Ammon's horn (tissue), 1 donor: ENCODE results near the gene DACH2.
A peak's percentile ranks its signal among the peaks of the same experiment; 100 is the strongest.
"Not testable (repeated sequence)": the region's sequence is repeated elsewhere in the genome, so short reads cannot be mapped to it uniquely, and the experiment has no call there.

Experiments used
- DNase-seq: peaks from one replicate; pipeline ENCODE4 v3.0.0-alpha.2; 2016; ENCODE audit warnings: low spot score

Gene DACH2

DNA sequence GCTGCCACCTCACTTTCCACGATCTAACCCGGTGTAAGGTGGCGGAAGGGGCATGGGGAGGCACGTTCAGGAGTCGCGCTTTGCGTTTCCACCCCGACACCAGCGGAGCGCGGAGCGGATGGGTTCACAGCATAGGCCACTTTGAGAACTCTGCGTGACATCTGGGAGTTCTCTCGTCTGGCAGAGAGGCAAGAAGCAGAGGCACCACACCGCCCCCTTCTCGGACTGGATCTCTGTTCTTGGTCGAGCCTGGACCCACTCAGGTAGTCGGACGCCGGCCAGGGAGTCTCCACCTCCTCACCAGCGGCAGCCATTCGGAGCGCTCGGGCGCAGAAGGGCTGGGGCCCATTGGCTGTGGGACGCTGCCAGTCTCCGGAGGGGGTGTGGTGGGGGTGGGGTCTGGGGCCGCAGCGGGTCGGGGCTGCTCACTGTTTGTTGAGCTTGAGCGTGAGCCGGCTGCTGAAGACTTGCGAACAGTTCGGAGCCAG, at the start of gene DACH2:
Gene DACH2, plus strand, starts transcription at position 428 of the 488 bp plus-strand sequence.
- DNase-seq = peak; percentile 80

DNA sequence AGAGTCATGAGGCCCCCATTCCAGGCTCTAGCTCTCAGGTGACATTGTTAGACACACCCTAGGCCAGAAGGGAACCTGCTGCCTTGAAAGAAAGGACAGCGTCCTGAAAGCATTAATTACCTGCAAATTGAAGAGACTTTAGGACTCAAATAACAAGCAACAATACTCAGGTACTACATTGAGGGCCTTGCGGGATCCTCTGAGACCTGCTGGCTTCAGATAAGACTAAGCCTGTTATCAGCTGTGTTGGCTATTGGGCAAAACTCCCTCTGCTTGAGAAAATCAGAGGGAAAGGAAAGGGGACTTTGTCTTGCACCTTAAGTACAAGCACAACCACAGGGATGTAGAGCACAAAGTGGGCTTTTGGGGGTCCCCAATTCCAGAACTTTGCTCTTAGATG, 45.9 kb upstream of the DACH2 start:
- no peak for DNase-seq

DNA sequence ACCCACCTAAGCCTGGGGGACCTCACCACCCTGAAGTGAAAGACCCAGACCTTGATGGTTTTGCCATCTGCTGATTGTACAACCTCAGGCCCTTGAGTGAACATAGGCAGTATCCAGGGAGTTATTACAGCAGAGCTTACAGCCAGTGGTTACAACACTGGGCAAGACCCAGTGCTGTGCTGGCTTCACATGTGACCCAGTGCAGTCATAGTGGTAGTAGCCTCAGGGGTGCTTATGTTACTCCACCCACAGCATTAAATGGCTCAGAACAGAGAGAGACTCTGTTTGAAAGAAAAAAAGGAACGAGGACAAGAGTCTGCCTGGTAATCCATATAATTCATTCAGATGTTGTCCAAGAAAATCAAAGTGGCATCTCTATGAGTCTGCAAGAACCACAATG, 45.2 kb upstream of the DACH2 start:
- no peak for DNase-seq

DNA sequence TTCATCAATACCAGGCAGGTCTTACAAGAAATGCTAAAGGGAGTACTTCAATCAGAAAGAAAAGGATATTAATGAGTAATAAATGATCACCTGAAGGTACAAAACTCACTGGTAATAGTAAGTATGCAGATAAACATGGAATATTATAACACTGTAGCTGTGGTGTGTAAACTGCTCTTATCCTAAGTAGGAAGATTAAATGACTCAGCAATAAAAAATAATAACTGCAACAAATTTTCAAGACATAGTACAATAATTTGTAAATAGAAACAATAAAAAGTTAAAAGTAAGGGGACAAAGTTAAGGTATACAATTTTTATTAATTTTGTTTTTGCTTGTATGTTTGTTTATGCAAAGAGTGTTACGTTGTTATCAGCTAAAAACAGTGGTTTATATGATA, 43.7 kb upstream of the DACH2 start:
- DNase-seq = no peak

DNA sequence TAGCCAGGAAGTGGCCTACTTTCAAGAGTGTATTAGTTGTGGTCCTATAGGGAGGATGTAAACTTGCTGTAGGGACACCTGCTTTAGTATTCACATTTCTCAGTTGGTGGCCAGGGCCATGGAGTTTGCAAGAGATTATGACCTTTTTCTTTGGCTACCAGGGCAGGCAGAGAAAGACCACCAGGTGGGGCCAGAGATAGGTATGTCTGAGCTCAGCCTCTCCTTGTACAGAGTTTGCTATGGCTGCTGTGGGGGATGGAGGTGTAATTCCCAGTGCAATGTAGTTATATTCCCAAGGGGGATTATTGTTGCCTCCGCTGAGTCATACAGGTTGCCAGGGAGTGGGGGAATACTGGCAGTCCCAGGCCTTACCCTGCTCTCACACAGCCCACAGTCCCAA, 26.3 kb upstream of the DACH2 start:
- no peak for DNase-seq

DNA sequence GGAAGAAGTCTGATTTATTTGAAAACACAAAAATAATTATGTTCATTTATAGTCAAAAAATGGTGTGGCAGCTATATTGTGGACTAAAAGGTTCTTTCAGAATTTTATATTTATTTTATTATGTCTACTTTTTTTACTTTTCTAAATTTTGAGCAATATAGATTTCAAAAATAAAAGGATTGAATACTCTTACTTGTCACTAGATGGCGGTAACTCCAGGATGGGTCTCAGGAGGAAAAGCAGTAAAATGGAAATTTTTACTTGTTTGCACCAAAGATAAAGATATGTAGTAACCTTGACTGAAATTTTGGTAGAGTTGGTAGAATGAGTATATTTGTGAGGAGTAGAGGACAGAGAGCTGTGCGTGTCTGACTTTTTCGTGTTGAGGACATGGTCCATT, 14.5 kb upstream of the DACH2 start:
- DNase-seq = peak; percentile 22

DNA sequence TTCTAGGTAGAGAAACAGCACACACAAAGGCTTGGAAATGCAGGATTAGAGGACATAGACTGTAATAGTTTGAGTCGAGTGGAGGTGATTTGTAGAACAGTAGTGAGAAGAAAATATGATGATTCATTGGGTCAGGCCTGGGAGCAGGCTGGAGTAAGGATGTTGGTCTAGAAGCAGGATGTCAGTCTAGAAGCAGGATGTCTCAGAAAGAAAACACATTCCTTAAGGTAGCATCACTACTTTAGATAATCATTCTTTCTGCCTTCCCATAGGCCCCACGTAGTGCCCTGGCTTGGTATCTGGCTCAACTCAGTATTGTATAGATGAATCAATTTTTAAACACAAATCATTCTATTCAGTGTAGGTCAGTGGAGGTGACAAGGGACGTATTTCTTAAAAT, 11.2 kb upstream of the DACH2 start:
- no peak for DNase-seq

DNA sequence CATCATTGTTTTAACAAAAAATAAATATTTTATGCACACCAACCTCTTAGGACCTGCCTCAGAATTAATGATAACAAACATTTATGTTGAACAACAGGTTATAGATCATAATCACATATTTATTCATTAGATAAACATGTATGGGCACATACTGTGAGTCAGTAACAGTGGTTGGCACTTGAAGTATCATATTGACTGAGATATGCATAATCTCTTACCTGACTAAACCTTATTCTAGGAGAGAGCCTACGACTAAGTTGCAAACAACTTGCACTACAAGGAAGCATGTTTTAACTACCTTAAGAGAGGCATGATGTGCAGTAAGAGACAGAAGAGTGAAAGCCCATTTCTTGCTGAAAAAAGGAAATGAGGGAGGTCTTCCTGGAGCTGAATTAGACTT, 6.5 kb upstream of the DACH2 start:
- DNase-seq = no peak

DNA sequence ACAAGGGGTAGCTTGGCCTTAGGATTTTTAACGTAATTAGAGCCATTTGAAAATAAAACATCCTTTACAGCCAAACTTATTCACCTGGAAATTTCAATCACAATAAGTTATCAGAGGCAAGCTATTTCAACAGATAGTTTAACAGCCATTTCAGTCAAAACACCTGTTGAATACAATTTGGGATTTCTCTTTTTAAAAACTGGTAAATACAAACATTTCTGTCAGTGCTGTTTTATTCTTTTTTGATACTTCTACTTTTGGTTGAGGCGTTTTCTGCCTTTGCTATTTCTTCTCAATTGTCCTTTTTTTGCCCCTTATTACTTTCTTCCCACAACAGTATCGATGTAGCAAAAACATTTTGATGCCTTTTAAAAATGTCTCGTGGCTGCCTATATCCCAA, 2.1 kb upstream of the DACH2 start:
- DNase-seq = no peak

DNA sequence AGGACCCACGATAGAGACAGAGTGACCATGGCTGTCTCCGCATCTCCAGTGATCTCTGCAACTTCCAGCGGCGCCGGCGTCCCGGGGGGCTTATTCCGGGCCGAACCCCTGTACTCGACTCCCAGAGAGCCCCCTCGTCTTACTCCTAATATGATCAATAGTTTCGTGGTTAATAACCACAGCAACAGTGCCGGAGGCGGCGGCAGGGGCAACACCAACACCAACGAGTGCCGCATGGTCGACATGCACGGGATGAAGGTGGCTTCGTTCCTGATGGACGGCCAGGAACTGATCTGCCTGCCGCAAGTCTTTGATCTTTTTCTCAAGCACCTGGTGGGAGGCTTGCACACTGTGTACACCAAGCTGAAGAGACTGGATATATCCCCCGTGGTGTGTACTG, 343 bp downstream of the DACH2 start:
- no peak for DNase-seq

DNA sequence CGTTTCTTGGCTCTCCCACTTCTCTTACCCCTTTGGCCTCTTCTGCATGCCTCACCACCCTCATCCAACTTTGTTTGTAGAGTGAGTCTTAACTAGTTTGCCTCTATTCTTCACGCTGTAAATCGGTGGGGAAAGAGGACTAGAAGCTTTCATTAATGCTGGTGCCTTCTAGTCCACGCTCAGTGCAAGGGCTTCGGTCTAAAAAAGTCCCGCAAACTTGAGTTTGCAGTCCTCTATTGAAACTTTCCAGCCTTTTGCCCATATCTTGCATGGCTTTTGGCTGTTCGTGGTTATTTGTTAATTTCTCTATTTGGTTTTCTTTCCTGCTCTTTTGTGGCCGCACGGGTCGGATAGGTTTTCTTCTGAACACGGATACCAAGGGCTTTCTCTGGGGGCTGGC, 868 bp downstream of the DACH2 start:
- DNase-seq = no peak

DNA sequence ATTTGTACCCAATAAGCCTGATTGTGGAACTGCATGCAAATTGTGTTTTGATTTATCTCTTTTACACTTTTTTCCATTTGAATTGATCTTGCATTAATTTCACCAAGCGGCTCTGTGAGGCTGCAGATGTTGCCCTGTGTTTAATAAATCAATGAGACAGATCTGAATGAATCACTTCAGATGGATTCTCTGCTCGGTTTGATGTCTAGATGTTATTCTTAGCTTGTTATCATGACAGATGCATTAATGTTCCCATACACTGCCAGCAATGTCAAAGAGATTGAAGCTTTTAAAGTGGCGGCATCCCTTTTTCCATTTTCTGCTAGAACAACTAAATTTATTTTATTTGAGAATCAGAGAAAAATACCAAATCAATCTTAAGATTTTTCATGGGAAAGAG, 6.3 kb downstream of the DACH2 start:
- DNase-seq = no peak

DNA sequence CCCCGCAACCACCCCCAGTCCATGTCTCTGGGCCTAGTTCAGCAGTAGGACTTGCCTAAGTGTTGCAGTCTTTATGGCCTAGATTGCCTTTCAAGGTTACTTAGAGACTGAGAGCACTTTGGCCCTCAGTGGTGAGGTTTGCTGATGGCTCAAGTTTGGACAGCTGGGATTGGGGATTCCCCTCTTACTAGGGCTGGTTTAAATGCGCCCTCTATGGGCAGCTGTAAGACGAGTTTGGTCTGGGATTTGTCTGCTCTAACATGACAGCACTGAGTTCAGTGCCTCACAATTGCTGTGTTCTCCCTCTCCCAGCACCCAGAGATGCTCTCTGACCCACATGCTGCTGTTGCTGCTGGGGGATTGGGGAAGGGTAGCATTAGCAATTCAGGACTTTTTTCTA, 23.1 kb downstream of the DACH2 start:
- peak; percentile 2 for DNase-seq

DNA sequence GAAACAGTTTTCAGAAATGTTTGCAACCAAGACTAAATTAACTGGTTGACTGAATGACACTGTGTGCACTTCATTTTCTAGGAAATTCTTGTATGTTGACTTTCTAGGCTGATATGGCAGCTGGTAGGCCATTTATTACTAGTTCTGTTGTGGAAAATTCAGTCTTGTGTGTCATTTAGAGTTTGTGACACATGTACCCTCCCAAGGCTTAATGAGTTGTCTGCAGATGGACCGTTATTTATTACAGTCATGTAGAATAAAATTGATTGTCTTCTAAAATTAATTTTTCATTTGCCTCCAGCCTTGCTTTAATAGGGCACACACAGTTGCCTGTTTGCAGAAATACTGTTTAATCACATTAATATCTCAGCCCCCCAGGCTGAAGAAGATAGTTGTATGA, 30.7 kb downstream of the DACH2 start:
- DNase-seq = no peak

DNA sequence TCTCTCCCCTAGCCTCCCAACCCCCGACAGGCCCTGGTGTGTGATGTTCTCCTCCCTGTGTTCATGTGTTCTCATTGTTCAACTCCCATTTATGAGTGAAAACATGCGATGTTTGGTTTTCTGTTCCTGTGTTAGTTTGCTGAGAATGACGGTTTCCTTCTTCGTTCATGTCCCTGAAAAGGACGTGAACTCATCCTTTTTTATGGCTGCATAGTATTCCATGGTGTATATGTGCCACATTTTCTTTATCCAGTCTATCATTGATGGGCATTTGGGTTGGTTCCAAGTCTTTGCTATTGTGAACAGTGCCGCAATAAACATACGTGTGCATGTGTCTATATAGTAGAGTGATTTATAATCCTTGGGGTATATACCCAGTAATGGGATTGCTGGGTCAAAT, 33.1 kb downstream of the DACH2 start:
- DNase-seq = not testable (repeated sequence)

DNA sequence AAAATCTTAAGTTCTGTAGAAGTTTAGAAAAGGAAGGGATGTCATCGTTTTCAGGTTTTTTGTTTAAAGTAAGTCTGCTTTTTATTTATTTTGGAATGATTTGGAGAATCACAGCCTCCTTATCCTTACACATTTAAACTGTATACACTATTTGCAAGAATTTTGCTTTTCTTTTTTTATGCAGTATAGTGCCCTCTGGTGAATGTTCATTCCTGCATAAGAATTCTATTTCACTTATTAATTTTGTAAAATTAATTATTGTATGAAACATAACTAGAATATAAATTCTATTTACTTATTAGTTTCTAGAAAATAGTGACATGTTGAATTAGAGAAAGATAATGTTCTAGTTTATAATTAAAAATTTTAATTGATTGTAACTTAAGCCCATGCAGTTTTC, 44.6 kb downstream of the DACH2 start:
- no peak for DNase-seq

DNA sequence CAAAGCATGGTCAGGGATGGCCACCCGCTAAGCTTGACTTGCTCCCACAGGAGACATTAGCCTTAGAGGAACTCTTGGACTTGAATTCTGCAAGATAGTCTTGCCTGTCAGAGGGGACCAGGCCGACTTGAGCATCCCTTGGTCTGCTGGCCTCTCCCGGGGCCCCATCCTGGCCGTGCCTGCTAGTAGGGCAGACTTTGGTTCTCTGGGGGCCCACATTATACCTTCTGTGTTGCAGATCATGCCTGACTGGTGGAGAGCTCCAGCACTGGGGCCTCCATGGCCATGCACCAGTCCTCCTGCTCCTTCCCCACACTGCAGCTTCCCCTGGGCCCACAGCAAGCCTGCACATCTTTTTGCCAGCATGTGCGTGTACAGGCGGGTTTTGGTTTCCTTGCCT, 46.5 kb downstream of the DACH2 start:
- no peak for DNase-seq

DNA sequence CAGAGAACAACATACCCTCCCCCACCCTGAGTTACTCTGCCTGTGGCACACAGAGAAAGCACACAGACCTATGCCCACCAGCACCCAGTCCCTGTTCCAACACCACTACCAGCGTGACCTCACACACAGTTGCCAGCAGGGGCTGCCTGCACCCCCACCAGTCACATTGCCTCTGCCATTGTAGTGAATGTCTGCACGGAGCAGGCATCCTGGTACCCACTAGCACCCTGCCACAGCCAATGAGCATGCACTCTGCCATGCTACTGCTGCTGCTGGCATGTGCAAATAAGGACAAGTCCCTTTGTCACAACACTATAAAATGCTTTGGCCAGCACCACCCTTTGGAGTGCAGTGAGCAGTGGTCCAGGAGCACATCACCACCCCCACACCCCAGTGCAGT, 47.1 kb downstream of the DACH2 start:
- DNase-seq = no peak

DNA sequence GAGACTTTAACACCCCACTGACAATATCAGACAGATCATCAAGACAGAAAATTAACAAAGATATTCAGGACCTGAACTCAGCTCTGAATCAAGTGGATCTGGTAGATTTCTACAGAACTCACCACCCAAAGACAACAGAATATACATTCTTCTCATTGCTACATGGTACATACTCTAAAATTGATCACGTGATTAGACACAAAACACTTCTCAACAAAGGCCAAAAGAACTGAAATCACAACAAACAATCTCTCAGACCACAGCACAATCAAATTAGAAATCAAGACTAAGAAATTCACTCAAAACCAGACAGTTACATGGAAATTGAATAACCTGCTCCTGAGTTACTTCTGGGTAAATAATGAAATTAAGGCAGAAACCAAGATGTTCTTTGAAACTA, 49.6 kb downstream of the DACH2 start:
- no peak for DNase-seq

DNA sequence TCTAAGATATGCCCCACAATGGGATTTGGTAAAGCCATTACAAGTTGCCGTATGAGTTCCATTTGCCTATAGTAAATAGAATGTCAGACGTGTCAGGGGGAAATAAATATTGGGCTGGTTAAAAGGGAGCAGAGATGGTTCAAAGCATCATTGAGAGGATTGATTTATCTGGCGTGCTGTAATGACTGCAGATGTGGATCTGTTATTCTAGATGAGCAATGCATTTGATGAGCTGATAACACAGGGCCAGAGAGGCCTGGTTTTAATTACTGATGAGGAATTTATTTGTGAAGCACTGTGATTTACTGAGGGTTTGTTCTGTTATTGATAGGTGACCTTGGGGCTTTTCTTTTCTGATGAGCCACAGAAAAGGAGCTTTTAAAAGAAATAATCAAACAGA, 62.5 kb downstream of the DACH2 start:
- no peak for DNase-seq

DNA sequence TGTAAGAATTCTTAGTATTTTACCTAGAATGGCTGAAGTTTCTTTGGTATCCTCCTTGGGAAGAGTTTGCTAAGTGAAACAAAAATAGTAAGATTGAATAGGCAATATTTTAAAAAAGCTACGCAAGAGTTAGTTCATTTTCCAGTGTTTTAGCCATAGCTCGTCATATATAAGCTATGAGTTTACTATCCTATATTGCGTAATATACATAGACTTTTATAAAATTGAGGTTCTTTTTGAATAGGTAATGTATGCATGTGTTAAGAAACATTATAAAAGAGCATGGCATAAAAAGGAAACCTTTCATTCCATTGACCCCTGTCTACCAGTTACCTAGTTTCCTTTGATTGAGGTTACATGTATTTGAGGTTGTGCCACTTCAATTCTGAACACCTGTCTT, 67.0 kb downstream of the DACH2 start:
- no peak for DNase-seq

DNA sequence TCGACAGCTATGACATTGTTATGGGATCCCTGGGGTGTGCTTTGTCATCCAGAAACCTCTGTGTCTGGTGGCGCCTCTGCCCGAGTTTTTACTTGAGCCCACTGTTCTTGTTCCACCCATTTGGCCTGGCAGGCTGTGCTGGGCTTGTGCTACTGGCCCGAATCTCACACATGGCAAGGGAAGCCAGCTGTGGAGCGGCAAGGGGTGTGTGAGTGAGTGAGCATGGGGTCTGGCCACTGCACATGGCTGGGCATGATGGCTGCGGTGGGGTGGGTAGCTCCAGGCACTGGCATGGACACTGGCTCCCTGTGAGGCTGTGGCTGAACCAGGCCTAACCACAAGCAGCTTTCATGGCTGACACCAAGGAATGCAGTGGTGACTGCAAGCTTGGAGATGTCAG, 89.2 kb downstream of the DACH2 start:
- DNase-seq = no peak

DNA sequence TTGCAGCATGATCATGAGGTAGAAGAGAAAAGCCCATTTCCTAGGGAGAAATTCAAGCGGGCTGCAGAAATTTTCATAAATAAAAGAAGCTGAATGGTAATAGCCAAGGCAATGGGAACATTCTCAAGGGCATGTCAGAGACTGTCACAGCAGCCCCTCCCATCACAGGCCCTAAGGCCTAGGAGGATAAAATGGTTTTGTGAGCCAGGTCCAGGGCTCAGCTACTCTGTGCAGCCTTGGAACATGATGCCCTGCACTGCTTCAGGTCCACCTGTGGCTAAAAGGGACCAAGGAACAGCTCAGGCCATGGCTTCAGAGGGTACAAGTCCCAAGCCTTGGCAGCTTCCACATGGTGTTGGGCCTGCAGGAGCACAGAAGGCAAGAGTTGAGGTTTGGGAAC, 93.3 kb downstream of the DACH2 start:
- no peak for DNase-seq

DNA sequence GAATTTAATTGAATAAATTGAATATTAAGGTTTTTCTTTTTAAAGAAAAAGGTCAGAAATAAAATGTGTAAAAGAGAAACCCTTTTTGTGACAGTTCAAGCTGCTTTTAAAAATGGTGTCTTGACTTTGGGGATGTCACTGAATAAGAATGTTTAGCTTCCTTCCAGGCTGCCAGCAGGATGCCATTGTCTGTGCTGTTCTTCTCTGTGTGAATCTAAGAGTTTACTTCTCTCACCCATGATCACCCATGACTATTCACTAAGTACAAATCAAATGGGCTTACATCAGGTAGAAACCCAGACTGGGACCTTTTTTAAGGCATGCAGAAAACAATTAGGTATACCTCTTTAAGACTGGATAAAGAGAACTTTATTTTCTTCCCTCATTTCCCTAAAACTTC, 115.3 kb downstream of the DACH2 start:
- DNase-seq = no peak

DNA sequence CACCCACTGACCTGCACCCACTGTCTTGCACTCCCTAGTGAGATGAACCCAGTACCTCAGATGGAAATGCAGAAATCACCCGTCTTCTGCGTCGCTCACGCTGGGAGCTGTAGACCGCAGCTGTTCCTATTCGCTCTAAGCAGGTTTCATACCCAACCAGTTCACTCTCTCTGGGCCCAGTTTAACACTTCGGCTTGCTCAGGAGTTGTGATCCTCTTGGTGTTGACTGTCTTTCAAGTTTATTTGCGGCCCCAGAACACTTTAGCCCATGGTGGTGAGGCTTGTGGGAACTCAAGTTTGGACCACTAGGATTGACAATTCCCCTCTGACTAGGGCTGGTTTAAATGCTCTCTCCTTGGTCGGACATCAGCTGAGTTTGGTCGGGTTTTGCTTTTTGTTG, 147.0 kb downstream of the DACH2 start:
- no peak for DNase-seq
